GM18498 (cell line): ENCODE data around the gene APCDD1.
A peak's percentile ranks its signal among the peaks of the same experiment; 100 is the strongest.
"Not testable (repeated sequence)": the region's sequence is repeated elsewhere in the genome, so short reads cannot be mapped to it uniquely, and the experiment has no call there.

Experiments
- ATAC-seq: cut with Tn5 transposase; IDR thresholded peaks from one replicate; pipeline ENCODE4 v1.9.1; 2021; ENCODE audit warnings: mild to moderate bottlenecking, moderate library complexity; ENCODE audit not compliant: unreplicated experiment

The APCDD1 gene

DNA sequence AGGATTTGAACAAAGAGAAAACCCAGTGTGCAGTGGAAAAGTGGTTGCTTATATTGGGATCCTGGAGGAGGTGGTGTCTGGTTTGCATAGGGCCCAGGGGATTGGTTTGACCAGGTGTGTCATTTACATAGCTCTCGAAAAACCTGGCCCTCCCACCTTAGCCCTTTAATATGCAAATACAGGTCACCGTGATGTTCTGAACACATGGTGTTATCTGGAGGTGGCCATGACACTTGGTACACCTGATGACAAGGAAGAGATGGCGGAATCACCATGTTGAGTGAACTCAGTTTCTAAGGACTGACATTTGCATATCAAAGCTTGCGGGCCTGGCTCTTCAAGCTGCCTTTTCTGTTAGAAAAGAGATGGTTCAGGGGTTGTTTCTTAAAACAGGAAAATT, 69.1 kb downstream of the APCDD1 start:
- no peak for ATAC-seq

GRCh38 chr18:10524507-10525370, 70.3 kb downstream of the APCDD1 start:
- ATAC-seq, result no peak

GRCh38 chr18:10525371-10525691, 70.9 kb downstream of the APCDD1 start:
- no peak for ATAC-seq

- peak; percentile 89 for ATAC-seq
These were observed 71.5 kb downstream of the APCDD1 start, which contains the start of gene NAPG for GRCh38 chr18:10525697-10526560. Gene NAPG, plus strand, starts transcription at chr18:10526027. Its CDS starts 76 bp downstream, at chr18:10526103.

- ATAC-seq, result no peak
These were observed 72.1 kb downstream of the APCDD1 start for GRCh38 chr18:10526561-10526949.

- ATAC-seq, result no peak
These were observed 74.0 kb downstream of the APCDD1 start for GRCh38 chr18:10528439-10528838.

DNA sequence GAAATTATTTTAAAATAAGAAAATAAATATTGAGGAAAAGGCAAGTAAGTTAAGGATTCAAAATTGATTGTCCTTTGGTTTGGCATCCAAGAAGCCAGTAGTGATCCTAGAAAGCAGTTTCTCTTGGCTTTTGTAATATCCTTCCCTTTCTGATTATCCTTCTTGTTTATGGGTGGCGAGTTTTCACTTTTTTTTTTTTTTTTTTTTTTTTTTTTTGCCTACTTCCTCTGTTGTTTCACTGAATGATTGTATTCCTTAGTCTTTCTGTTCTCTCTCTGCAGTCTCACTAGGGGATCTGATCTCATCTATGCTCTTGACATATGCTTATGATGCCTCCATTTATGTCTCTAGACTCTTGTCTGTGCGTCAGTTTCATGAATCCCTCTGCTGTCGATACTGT, 75.6 kb downstream of the APCDD1 start:
- ATAC-seq, result no peak

- ATAC-seq, result no peak
These were observed 76.4 kb downstream of the APCDD1 start for GRCh38 chr18:10530852-10531251.

DNA sequence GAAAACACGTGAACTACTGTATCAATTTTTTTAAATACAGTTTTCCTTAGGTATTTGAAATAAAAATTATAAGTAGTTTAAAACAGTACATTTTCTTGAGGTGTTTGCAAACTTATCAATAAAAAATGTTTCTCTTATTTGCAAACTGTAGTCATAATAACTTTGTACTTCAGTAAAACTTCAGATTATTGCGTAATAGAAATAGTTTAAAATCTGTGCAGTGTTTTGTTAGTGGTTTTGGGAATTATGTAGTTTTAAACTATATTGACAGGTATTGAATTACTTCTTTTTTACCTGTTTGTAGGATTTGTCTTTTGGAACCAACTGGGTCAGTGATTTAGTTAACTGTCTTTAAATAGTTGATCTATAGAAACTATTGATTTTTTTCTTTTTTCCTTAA, 78.7 kb downstream of the APCDD1 start:
- ATAC-seq, result no peak

DNA sequence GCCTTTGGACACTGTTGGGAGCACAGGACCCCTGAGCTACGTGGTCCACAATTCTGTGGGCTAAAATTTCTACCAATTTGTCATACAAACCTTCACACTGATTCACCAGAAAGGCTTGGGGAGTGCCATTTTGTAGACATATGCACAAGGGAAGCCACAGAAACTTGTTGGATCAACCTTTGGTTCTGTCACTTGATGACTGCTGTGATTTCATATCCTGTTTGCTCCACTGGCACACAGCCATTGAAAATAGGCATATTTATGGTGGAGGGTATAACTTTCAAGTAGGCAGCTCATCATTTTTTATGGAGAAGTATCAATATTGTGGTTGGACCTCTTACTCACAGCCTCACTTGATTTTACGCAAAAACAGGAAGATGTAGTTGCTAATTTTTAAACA, 81.8 kb downstream of the APCDD1 start:
- ATAC-seq, result no peak

GRCh38 chr18:10537765-10538164, 83.3 kb downstream of the APCDD1 start:
- ATAC-seq, result no peak

DNA sequence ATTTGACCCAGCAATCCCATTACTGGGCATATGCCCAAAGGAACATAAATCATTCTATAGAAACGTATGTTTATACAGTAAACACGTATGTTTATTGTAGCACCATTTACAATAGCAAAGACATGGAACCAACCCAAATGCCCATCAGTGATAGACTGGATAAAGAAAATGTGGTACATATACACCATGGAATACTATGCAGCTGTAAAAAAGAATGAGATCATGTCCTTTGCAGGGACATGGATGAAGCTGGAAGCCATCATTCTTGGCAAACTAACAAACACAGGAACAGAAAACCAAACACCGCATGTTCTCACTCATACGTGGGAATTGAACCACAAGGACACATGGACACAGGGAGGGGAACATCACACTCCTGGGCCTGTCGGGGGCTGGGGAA, 84.7 kb downstream of the APCDD1 start:
- not testable (repeated sequence) for ATAC-seq
